ENCODE data around the gene CPNE4.

CPNE4 gene

GRCh38 chr3:131797776-131798175, 237.0 kb downstream of the CPNE4 start:
- no peak for DNase-seq

GRCh38 chr3:131796558-131797198, 238.1 kb downstream of the CPNE4 start:
- peak in 26 of 56 donors; percentile 1 to 59 (median 12) for DNase-seq

- no peak for DNase-seq
These were observed 238.7 kb downstream of the CPNE4 start for GRCh38 chr3:131796111-131796510.

- no peak for DNase-seq
These were observed 239.3 kb downstream of the CPNE4 start for GRCh38 chr3:131795390-131796090.

GRCh38 chr3:131794766-131795388, 239.9 kb downstream of the CPNE4 start:
- peak in 14 of 56 donors; percentile 0 to 26 (median 3) for DNase-seq

GRCh38 chr3:131793870-131794269, 240.9 kb downstream of the CPNE4 start:
- no peak for DNase-seq

- no peak for DNase-seq
These were observed 245.6 kb downstream of the CPNE4 start for GRCh38 chr3:131789188-131789587.

- DNase-seq = no peak
These were observed 248.4 kb downstream of the CPNE4 start for GRCh38 chr3:131786386-131786785.

- DNase-seq = no peak
These were observed 252.1 kb downstream of the CPNE4 start for GRCh38 chr3:131782751-131783150.

- no peak for DNase-seq
These were observed 256.3 kb downstream of the CPNE4 start for GRCh38 chr3:131778526-131778925.

- DNase-seq = no peak
These were observed 259.2 kb downstream of the CPNE4 start for GRCh38 chr3:131775650-131776049.

- no peak for DNase-seq
These were observed 262.4 kb downstream of the CPNE4 start for GRCh38 chr3:131772269-131773026.

GRCh38 chr3:131762981-131763564, 271.7 kb downstream of the CPNE4 start:
- peak in 1 of 56 donors; percentile 1 for DNase-seq

- no peak for DNase-seq
These were observed 278.4 kb downstream of the CPNE4 start for GRCh38 chr3:131756405-131756804.

- no peak for DNase-seq
These were observed 279.4 kb downstream of the CPNE4 start for GRCh38 chr3:131755380-131755779.

GRCh38 chr3:131750256-131750655, 284.6 kb downstream of the CPNE4 start:
- DNase-seq = no peak

- no peak for DNase-seq
These were observed 285.0 kb downstream of the CPNE4 start for GRCh38 chr3:131749826-131750225.

- DNase-seq = no peak
These were observed 287.3 kb downstream of the CPNE4 start for GRCh38 chr3:131747466-131747865.

- DNase-seq = no peak
These were observed 290.0 kb downstream of the CPNE4 start for GRCh38 chr3:131744765-131745164.

GRCh38 chr3:131743126-131743525, 291.7 kb downstream of the CPNE4 start:
- DNase-seq = no peak

- no peak for DNase-seq
These were observed 295.6 kb downstream of the CPNE4 start for GRCh38 chr3:131739211-131739610.

- DNase-seq = no peak
These were observed 296.7 kb downstream of the CPNE4 start for GRCh38 chr3:131738095-131738494.
